Skin of body (tissue), 2 donors: ENCODE measurements around the gene GPR42. TPM values are rescaled to one million over a fixed set of nuclear protein-coding genes. Genes with fewer than 3 reads are reported as not detected.

ENCODE experiments used
- DNase-seq: peaks from one replicate; lab custom pipeline; 2025; lab: John Stamatoyannopoulos, UW
- total RNA-seq: library from RNA; depleted of rRNA; stranded (reverse); fragments of >200 nt; gene quantifications from one replicate; pipeline ENCODE4 v1.2.3, GENCODE V29; 2014

Gene GPR42
- not detected for total RNA-seq

DNA sequence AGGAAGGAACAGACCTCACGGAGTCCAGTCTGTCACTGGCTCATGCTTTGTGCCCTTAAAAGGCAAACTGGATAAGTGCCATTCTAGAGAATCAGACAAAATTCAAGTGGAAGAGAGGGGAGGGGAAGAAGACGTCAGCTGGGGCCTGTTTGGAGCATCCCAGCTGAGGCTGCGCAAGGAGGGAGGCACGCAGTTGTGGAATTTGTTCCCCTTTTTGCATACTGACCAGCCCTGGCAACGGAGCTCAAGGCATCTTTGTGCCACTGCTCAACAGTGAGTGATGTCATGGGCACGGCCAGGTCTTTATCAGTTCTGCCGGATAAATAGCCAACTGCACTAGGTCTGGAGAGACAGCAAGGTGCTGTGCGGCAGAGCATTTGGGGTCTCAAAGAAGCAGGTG lies at the start of gene GPR42:
Gene GPR42 (plus strand): TSS at position 347 of the 400 bp plus-strand sequence. CDS start 292 bp downstream, outside the sequence.
- no peak for DNase-seq

GRCh38 chr19:35321291-35321690 lies 49.6 kb upstream of the GPR42 start:
- DNase-seq: no peak

- DNase-seq: no peak
Measured at GRCh38 chr19:35322014-35322413, 48.9 kb upstream of the GPR42 start.

GRCh38 chr19:35327642-35328041 lies 43.2 kb upstream of the GPR42 start:
- DNase-seq: no peak

GRCh38 chr19:35328851-35329285 lies 42.0 kb upstream of the GPR42 start, which contains the start of gene CD22:
Gene CD22 (plus strand): TSS chr19:35329187. CDS start chr19:35332041, 2,854 bp downstream.
- no peak for DNase-seq

- DNase-seq: no peak
Measured at GRCh38 chr19:35329323-35329722, 41.5 kb upstream of the GPR42 start.

- DNase-seq: no peak
Measured at GRCh38 chr19:35330475-35330874, 40.4 kb upstream of the GPR42 start.

- DNase-seq: no peak
Measured at GRCh38 chr19:35331551-35332214, 39.2 kb upstream of the GPR42 start.

DNA sequence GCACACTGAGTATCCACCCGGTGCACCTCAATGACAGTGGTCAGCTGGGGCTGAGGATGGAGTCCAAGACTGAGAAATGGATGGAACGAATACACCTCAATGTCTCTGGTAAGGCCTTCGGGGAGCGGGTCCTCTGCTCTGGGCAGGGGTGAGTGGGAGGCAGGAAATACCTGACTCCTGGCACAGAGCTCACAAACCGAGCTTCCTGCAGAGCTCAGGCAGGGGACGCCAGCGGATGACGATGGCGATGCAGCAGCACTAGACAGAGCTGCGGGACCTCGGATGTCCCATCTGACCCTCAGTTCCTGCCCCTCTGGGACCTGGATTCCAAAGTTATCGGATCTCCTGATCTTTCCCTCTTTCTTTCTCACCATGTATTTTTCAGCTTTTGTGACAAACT lies 38.1 kb upstream of the GPR42 start:
- no peak for DNase-seq

- DNase-seq: no peak
Measured at GRCh38 chr19:35334144-35334753, 36.6 kb upstream of the GPR42 start.

- no peak for DNase-seq
Measured at GRCh38 chr19:35336166-35336955, 34.5 kb upstream of the GPR42 start.

DNA sequence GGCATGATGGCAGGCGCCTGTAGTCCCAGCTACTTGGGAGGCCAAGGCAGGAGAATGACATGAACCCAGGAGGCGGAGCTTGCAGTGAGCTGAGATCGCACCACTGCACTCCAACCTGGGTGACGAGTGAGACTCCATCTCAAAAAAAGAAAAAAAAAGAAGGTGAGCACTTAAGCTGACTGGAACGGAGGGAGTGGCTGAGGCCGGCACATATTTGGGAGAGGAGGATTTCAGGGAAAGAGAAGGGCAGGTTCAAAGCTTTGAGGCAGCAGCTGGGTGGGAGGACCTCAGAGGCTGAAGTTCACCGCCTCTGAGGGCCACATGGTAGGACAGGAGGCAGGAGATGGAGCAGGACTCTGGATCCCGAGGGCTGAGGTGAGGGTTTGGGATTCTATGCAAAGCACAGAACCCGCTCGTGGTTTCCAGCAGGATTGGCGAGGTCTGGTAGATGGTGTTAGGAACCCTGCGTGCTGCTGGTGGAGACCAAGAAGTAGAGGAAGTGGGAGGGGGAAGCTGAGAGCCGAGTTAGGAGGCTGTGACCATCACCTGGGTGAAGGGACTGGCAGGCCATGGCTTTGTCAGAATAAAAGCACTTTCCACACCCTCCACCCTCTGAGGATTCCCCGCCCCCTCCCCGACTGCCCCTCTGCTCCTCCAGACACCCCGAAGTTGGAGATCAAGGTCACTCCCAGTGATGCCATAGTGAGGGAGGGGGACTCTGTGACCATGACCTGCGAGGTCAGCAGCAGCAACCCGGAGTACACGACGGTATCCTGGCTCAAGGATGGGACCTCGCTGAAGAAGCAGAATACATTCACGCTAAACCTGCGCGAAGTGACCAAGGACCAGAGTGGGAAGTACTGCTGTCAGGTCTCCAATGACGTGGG lies 33.5 kb upstream of the GPR42 start:
- DNase-seq: no peak

GRCh38 chr19:35337984-35338296 lies 32.9 kb upstream of the GPR42 start:
- DNase-seq: no peak

- DNase-seq: no peak
Measured at GRCh38 chr19:35340431-35340830, 30.4 kb upstream of the GPR42 start.

DNA sequence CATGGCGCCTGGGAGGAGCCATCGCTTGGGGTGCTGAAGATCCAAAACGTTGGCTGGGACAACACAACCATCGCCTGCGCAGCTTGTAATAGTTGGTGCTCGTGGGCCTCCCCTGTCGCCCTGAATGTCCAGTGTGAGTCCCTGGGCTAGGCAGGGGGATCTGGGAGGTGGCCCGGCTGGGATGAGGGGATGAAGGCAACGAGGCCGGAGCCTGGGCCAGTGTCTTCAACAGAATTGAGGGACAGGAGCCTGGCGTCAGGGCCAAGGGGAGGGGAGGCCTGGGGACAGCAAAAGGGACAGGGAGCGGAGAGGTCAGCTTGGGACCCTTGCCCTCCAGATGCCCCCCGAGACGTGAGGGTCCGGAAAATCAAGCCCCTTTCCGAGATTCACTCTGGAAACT lies 29.9 kb upstream of the GPR42 start:
- no peak for DNase-seq

DNA sequence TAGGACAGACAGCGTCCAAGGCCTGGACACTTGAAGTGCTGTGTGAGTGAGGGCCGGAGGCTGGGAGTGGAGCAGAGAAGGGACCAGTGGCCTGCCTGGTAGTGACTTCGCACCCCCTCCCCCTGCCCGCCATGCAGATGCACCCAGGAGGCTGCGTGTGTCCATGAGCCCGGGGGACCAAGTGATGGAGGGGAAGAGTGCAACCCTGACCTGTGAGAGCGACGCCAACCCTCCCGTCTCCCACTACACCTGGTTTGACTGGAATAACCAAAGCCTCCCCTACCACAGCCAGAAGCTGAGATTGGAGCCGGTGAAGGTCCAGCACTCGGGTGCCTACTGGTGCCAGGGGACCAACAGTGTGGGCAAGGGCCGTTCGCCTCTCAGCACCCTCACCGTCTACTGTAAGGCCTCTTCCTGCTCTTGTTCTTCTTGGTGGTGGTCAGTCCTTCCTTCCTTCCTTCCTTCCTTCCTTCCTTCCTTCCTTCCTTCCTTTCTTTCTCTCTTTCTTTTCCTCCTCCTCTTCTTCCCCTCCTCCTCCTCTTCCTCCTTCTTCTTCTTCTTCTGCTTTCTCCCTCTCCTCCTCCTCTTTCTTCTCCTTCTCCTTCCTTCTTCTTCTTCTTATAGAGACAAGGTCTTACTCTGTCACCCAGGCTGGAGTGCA lies 29.2 kb upstream of the GPR42 start:
- no peak for DNase-seq

DNA sequence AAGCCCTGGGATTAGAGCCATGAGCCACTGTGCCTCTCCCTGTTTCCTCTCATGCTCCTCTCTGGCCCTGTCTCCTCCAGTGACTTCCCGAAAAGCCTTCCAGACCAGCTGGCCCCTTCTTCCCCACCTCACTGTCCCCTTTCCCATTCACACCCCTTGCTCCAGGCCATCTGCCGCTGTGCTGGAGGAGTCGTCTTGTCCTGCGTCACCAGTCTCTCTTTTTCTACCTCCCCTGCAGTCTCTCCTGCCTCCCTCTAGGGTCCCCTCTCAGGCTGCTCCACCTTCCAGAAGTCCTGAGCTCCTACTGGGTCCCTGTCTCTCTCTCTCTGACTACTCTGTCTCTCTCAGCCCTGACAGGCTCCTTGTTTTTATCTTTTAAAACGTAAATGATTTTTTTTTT lies 28.4 kb upstream of the GPR42 start:
- no peak for DNase-seq

GRCh38 chr19:35344511-35345031 lies 26.3 kb upstream of the GPR42 start:
- DNase-seq: no peak

GRCh38 chr19:35345671-35346111 lies 25.2 kb upstream of the GPR42 start:
- no peak for DNase-seq

DNA sequence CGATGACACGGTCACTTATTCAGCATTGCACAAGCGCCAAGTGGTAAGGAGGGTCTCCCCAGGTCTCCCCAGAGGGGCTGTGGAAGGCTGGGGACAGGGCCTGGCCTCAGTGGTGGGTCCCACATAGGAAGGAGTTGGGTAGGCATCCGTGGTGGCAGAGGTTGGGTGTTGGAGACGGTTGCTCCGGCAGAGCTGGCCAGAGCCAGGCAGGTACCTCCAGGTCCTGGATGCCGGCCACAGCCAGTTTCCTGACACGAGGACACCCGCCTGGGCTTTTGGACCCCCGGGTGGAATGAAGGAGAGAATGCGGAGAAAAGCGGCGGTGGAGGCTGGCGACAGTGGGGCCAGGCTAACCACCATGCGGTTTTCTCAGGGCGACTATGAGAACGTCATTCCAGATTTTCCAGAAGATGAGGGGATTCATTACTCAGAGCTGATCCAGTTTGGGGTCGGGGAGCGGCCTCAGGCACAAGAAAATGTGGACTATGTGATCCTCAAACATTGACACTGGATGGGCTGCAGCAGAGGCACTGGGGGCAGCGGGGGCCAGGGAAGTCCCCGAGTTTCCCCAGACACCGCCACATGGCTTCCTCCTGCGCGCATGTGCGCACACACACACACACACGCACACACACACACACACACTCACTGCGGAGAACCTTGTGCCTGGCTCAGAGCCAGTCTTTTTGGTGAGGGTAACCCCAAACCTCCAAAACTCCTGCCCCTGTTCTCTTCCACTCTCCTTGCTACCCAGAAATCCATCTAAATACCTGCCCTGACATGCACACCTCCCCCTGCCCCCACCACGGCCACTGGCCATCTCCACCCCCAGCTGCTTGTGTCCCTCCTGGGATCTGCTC lies 24.4 kb upstream of the GPR42 start:
- no peak for DNase-seq
